Skeletal muscle cell (primary cell): ENCODE results near the gene UBL5.
A peak's percentile ranks its signal among the peaks of the same experiment; 100 is the strongest.
"Not testable (repeated sequence)": the region's sequence is repeated elsewhere in the genome, so short reads cannot be mapped to it uniquely, and the experiment has no call there.

Experiments used
- DNase-seq: peaks from one replicate; pipeline ENCODE4 v3.0.0-alpha.2; 2010; ENCODE audit warnings: low read depth
- H3K4me3 ChIP-seq: 2 replicates; pipeline ENCODE4 v1.5.1; 2011; ENCODE audit warnings: low read depth, mild to moderate bottlenecking, control low read depth, low read length, moderate library complexity

Gene UBL5

DNA sequence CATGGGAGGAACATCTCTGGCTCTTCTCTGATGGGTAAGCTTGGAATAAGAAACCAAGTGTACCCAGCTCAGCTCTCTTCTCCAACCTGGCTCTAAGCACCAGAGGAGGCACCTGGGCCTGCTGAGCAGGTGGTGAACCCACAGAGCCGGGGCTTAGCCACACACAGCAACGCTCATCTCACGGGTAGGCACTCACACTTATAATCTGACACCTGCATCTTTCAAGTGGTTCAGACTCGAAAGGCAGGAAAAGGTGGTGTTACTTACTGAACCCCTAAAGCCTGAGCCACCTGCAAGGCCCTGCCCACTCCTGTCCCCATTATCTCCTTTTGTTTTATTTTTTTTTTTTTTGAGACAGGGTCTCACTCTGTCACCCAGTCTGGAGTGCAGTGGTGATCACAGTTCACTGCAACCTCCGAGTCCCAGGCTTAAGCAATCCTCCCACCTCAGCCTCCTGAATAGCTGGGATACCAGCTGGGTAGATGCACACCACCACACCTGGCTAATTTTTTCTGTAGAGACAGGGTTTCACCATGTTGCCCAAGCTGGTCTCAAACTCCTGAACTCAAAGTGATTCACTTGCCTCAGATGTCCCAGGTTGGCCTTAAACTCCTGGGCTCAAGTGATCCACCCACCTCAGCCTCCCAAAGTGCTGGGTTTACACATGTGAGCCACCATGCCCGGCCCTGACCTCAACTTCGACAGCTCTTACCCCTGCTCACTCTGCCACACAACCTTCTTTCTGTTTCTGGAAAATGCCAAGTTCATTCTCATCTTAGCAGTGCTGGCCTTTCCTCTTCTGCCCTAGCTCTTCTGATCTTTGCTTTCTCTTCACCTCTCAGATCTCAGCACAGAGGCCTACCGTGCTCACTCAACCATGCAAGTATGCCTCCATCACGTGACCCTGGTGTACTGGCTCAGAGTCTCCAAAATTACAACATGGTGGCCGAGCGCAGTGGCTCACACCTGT is 18.6 kb upstream of the UBL5 start:
- H3K4me3 ChIP-seq = no peak overlapping the region
- DNase-seq = no peak

DNA sequence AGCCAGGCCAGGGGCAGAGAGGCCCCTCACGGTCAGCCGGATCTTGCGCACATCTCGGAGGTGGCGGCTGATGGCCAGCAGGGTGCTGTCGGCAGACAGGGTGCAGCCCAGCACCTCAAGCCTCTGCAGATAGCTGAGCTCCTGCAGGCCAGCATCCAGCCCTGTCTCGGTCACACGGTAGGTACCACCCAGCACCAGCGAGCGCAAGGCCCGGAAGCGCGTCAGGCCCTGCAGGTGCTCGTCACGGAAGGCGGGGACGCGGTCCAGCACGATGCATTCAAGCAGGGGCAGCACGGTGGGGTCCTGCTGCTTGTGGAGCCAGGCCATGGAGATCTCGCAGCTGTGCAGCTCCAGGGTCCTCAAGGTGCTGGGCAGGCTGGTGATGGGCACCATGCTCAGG is 16.6 kb upstream of the UBL5 start:
- DNase-seq = no peak
- H3K4me3 ChIP-seq = no peak overlapping the region

DNA sequence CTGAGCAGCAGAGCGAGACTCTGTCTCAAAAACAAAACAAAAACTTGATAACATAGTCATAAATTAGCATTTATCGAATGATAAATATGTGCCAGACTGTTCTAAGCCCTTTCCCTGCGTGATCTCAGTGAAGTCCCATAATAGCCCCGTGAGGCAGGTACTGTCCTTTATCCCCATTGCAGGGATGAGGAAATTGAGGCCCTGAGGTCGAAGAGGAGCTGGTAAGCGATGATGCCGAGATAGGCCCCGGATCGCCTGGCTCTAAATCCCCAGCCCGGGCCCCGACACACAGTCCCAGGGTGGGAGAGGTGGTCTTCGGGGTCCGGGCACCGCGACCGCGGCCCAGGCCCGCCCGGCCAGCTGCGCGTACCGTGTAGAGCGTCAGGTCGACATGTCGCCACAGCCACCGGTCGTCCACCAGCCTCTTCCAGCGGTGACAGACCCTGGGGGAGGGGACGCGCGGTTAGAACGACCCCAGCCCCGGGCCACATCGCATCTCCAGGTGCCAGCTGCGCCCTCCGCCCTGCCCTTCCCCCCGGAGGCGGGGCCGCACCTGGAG is 9.5 kb upstream of the UBL5 start:
- peak overlapping the region; percentile 100 for H3K4me3 ChIP-seq
- DNase-seq = no peak

DNA sequence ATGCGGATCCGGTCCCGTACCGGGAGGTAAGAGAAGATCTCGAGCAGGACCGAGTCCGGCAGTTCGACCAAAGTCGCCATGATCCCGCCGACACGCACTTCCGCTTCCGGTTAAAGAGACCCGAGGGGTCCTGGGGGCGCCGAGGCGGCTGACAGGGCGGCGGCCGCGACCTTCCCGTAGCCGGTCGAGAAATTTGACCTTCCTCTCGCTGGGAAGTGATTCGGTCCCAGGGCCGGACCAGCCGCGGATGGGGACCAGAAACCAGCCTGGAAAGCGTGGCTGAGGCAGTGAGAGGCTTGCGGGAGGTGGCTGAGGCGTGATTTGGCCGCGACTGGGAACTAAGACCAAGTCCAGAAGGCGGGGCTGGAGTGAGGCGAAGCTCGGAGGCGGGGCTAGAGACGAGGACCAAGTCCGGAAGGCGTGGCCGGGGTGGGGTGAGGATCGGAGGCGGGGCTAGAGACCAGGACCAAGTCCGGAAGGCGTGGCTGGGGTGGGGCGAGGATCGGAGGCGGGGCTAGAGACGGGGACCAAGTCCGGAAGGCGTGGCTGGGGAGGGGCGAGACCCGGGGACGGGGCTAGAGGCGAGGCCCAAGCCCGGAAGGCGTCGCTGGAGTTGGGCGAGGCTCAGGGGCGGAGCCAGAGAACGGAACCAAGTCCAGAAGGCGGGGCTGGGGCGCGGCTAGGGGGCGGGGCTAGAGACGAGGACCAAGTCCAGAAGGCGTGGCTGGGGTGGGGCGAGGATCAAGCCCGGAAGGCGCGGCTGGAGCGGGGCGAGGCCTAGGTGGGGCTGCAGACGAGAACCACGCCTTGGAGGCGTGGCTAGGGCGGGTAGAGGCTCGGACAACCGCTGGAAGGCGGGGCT is 8.8 kb upstream of the UBL5 start, which contains the start of gene FBXL12:
FBXL12 (minus strand) TSS at position 346 of the 862 bp plus-strand sequence; CDS start at position 80, 266 bp downstream.
- peak; percentile 98 for DNase-seq
- H3K4me3 ChIP-seq = peak within 1 kb of the TSS; percentile 100

DNA sequence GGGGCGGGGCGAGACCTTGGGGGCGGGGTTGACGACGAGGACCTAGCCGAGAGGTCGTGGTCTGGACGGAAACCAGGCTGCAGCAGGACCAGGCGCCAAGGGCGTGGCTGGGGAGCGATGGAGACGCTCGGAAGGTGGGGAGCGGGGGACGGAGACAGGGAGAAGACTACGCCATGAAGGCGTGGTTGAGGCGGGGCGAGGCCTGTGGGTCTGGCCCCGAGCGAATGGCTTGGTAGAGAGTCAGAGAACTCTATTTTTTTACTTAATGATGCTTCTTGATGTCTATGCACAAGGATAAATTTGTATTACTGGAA is 8.2 kb upstream of the UBL5 start:
- no peak for DNase-seq
- H3K4me3 ChIP-seq = peak overlapping the region; percentile 32

DNA sequence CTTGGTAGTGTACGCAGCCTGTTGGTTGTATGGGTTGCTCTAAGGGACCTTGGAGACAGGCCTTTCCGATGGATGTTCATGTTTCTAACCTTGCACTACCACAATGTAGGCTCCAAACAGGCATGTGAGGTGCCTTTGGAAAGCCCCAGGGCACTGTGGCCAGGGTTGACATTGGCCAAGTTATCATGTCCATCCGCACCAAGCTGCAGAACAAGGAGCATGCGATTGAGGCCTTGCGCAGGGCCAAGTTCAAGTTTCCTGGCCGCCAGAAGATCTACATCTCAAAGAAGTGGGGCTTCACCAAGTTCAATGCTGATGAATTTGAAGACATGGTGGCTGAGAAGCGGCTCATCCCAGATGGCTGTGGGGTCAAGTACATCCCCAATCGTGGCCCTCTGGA is 7.7 kb upstream of the UBL5 start:
- peak overlapping the region; percentile 32 for H3K4me3 ChIP-seq
- DNase-seq = not testable (repeated sequence)

DNA sequence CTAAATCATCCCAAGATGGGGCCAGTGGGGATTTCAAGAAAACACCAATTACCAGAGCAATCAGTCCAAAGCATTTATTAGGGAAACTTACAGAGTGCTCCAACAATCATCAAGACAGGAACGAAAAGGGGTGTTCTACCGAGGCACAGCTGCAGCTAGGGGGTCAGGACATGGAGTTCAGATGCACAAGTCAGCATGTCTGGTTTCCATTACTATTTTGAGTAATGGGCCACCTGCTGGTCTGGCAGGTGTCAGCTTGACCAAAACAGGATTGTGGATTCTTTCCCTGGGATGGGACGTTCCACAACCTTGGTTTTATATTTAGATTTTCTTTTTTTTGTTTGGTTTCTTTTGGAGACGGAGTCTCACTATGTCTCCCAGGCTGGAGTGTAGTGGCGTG is 3.9 kb upstream of the UBL5 start:
- no peak overlapping the region for H3K4me3 ChIP-seq
- no peak for DNase-seq

DNA sequence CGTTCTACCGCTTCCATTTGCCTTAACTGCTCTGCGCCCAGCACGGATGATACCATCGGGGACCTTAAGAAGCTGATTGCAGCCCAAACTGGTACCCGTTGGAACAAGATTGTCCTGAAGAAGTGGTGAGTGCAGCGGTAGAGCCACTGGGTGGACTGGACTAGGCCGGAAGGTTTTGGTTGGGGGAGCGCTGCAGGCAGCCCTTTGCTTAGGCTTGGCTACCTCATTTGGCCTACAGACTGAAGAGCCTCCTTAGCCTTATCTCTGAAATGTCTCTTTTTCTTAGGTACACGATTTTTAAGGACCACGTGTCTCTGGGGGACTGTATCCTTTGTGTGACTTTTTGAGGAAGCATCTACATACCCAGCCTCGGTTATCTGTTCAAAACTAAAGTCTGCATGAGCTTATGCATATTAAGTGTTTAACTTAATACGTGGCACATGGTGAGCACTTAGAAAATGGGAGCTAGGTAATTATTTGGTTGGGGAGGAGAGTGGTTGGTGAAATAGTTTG is 889 bp downstream of the UBL5 start:
- H3K4me3 ChIP-seq = peak overlapping the region; percentile 71
- DNase-seq = no peak

DNA sequence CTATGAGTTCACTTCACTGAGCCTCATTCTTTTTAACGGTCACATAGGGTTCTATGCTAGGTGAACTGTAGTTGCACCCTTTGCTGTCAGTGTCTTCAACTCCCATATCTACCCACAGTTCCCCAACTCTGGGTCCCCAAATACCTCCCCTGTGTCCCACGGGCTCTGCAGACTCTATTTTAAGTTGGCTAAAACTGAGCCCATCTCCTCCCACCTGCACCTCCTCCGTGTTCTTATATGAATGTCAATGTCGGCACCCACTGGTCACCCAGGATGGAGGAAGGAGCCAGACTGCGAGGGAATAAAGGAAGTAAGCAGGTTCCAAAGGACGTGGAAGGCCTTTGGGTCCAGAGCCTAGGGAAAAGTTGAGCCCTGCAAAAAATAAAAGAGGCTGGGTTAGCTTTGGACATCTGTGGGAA is 6.6 kb downstream of the UBL5 start:
- H3K4me3 ChIP-seq = peak overlapping the region; percentile 89
- DNase-seq = no peak

DNA sequence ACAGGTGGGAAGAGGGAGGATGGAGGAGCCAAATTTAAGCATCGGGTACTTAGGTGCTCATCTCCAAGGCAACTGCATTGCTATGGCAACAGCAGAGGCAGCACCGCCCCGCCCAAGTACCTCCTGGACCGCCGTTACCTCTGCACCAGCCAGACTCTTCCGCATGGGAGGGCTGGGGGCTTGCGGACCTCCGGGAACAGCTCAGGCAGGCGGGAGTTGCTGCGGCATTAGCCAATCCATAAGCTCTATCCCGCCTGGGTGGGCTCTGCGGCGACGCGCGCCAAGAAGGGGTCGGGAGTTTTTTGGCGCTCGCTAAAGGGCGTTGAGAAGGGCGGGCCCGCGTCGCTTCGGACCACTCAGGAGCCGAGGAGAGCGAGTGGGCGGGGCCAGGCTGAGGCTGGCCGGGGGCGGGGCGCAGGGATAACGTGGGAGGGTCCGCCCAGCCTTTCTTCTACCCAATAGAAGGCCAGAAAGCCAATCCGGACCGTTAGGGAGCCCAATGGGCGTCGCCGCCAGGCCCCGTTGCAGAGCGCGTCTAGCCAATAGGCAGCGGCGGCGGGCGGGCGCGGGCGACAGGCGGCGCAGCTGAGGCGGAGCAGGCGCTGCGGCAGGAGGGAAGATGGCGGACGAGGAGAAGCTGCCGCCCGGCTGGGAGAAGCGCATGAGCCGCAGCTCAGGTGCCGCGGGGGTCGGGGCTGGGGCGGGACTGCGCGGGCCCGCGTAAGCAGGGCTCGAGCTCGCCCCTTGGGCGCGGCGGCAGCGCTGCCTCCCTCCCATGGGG is 7.2 kb downstream of the UBL5 start, which contains the start of gene PIN1:
PIN1 (plus strand) TSS at position 593 of the 781 bp plus-strand sequence; CDS start at position 620, 27 bp downstream.
- peak within 1 kb of the TSS; percentile 89 for H3K4me3 ChIP-seq
- peak; percentile 93 for DNase-seq

DNA sequence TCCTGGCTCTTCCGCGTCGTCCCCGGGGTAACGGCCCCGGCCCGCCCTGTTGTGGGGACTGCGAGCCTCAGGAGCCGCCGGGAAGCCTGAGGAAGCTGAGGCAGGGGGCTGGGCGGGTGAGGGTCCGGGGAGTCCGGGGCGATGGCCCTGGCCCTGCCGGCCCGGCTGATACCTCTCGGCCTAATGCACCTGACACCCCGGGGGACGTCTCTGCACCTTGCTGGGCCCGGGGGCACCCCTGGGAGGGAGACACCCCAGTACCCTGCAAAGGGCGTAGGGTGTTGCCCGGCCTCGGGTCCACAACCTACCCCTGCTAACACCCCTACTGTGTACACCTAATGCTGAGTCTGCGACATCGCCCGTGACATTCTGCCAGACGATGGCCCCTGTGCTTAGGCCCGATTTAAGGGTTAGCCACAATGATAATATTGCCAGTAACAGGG is 7.8 kb downstream of the UBL5 start:
- no peak for DNase-seq
- H3K4me3 ChIP-seq = peak overlapping the region; percentile 89

DNA sequence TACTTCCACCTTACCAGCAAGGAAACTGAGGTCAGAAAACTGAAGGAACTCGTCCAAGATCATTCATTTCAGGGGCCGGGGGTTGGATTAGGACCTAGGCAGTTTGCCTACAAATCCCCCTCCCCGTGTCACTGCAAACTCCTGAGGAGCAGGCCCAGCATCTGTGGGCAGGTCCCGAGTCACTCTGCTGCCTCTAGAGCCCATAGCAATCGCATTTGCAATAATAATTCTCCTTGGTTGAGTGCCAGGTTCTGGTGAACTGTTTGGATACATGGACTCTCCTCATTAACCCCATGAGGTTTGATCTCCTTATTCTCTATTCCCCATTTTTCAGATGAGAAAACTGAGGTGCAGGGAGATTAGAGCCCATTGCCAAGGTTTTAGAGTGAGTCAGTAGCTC is 8.3 kb downstream of the UBL5 start:
- peak overlapping the region; percentile 89 for H3K4me3 ChIP-seq
- no peak for DNase-seq

DNA sequence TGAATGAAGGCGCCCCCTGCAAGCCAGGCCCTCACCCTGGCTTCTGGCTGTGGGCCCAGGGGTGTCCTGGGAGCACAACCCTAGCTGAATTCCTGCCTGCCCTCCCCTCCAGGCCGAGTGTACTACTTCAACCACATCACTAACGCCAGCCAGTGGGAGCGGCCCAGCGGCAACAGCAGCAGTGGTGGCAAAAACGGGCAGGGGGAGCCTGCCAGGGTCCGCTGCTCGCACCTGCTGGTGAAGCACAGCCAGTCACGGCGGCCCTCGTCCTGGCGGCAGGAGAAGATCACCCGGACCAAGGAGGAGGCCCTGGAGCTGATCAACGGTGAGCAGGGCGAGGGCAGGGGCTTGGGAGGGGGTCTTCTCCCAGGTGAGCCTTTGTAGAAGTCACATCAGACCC is 10.6 kb downstream of the UBL5 start:
- DNase-seq = no peak
- no peak overlapping the region for H3K4me3 ChIP-seq

DNA sequence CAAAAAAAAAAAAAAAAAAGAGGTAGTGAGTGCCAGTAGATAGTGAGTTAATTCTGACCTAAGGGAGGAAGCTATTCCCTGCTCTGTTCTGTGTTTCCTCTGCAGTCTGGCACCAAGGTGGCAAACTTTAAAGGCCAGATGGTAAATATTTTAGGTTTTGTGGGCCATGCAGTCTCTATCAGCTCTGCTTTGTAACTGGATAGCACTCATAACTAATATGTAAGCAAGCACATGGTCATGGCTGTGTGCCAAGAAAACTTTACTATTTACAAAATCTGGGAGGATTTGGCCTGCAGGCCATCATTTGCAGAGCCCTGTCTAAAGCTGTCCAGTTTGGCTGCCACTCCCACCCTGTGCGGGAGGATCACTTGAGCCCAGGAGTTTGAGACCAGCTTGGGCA is 11.7 kb downstream of the UBL5 start:
- no peak for DNase-seq
- H3K4me3 ChIP-seq = no peak overlapping the region

DNA sequence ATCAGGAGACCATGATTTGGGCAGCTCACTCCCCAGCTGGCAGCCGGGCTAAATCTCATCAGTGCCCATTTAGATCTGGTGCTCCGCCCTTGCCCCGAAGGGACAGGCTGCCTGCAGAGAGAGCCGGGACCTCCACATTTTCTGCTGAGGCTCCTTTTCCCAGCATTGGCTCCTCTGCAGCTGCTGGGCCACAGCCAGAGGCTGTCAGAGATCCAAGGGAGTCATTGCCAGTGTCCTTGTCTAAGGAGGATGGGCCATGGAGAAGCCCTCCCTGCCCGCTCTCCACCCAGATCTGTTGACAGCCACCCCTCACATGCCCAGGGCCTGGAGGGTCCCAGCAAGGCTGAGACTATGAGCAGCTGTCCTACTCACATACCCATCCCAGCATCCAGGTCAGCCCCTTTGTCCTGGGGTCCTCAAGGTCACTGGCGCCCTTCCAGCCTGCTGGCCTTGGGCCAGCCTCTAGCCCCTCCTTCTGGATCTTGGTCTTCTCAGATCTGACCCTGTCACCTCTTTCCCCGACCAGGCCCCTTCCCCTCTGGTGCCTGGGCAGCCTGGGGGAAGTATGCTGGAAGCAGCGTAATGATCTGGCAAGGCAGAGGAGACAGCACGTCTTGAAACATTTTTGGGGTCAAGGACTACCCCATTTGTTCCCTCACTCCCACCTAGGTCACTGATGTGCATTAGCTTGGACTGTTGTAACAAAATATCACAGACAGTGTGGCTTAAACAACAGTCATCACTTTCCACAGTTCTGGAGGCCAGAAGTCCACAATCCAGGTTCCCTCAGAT is 15.3 kb downstream of the UBL5 start:
- no peak overlapping the region for H3K4me3 ChIP-seq
- no peak for DNase-seq

DNA sequence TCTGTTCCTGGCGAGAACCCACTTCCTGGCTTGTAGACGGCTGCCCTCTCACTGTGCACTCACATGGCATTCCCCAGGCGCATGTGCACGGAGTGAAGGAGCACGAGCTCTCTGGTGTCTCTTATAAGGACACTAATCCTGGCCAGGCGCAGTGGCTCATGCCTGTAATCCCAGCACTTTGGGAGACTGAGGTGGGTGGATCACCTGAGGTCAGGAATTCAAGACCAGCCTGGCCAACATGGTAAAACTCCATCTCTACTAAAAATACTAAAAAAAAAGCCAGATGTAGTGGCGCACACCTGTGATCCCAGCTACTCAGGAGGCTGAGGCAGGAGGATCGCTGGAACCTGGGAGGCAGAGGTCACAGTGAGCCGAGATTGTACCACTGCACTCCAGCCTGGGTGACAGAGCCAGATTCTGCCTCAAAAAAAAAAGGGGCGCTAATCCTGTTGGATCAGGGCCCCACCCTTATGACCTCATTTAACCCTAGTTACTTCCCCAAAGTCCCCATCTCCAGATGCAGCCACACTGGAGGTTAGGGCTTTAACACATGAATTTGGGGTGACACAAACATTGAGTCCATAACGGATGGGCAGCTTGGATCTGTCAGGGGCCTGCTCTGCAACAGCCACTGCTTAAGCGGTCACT is 16.0 kb downstream of the UBL5 start:
- DNase-seq, H3K4me3 ChIP-seq: not testable (repeated sequence)

DNA sequence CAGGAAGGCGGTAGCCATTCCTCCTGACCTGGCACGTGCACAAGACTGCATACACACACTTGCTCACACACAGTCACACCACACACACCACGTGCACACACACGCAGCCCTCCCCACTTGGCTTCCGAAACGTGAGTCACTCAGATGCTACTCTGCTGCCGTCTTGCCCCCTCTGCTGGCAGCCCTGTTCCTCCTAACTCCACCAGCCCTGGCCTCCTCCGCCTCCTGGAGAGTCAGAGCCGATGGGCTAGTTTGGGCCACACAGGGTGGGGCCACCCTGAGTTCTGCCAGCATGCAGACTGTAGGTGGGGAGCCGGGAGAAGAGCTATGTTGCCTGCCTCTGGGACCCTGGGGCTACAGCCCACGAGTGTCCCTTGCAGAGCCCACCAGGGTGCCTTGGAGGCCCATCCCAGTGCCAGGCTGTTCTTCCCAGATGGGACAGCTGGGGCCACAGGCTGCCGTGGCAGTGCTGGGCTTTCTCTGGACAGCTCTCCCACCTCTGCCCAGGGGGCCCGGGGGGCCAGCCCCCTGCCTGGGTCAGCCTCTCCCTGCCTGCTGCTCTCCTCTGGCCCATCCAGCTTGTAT is 19.5 kb downstream of the UBL5 start:
- DNase-seq = peak; percentile 77
- no peak overlapping the region for H3K4me3 ChIP-seq
